Trophoblast cell (in vitro differentiated cells and primary cell): ENCODE results near the gene ZFP30.

Experiments used
- DNase-seq, 2 donors: peaks; one replicate each; pipeline ENCODE4 v3.0.0-alpha.2; 2016
- H2AFZ ChIP-seq: 2 replicates; pipeline ENCODE4 v1.6.1; 2013; ENCODE audit warnings: low read length, moderate library complexity, mild to moderate bottlenecking; ENCODE audit not compliant: insufficient read depth, poor library complexity
- H2AK5ac ChIP-seq: 2 replicates; pipeline ENCODE4 v1.6.1; 2013; ENCODE audit warnings: mild to moderate bottlenecking, low read length
- H2BK120ac ChIP-seq: 2 replicates; pipeline ENCODE4 v1.6.1; 2013; ENCODE audit warnings: low read length, mild to moderate bottlenecking, moderate library complexity; ENCODE audit not compliant: insufficient read depth, poor library complexity
- H2BK12ac ChIP-seq: 2 replicates; pipeline ENCODE4 v1.6.1; 2013; ENCODE audit warnings: mild to moderate bottlenecking, low read length, moderate library complexity
- H2BK5ac ChIP-seq: 2 replicates; pipeline ENCODE4 v1.6.1; 2013; ENCODE audit warnings: low read length, low read depth, moderate library complexity, mild to moderate bottlenecking; ENCODE audit not compliant: poor library complexity
- H3K14ac ChIP-seq: 2 replicates; pipeline ENCODE4 v1.6.1; 2013; ENCODE audit warnings: mild to moderate bottlenecking, low read length
- H3K18ac ChIP-seq: 2 replicates; pipeline ENCODE4 v1.6.1; 2013; ENCODE audit warnings: mild to moderate bottlenecking, low read length
- H3K23ac ChIP-seq: 2 replicates; pipeline ENCODE4 v1.6.1; 2013; ENCODE audit warnings: low read length
- H3K27ac ChIP-seq: 2 replicates; pipeline ENCODE4 v1.5.1; 2013; ENCODE audit warnings: low read depth, mild to moderate bottlenecking, inconsistent platforms, low read length, moderate library complexity
- H3K27me3 ChIP-seq: 2 replicates; pipeline ENCODE4 v1.6.1; 2013; ENCODE audit warnings: inconsistent platforms, mild to moderate bottlenecking, low read length, moderate library complexity; ENCODE audit not compliant: insufficient read depth
- H3K36me3 ChIP-seq, 2 experiments: 1 replicate in 1 of 2; 2 replicates in 1 of 2; pipeline ENCODE4 v1.6.1; 2013; ENCODE audit warnings: low read length in 2 of 2, mild to moderate bottlenecking in 2 of 2, moderate library complexity in 1 of 2; ENCODE audit not compliant: insufficient read depth in 2 of 2, control insufficient read depth in 1 of 2
- H3K4ac ChIP-seq: 2 replicates; pipeline ENCODE4 v1.6.1; 2013; ENCODE audit warnings: low read depth, mild to moderate bottlenecking, low read length, moderate library complexity
- H3K4me1 ChIP-seq, 2 experiments: 1 replicate in 1 of 2; 2 replicates in 1 of 2; pipeline ENCODE4 v1.6.1; 2013; ENCODE audit warnings: low read length in 2 of 2, mild to moderate bottlenecking in 2 of 2, moderate library complexity in 1 of 2; ENCODE audit not compliant: insufficient read depth in 2 of 2, control insufficient read depth in 1 of 2
- H3K4me2 ChIP-seq: 2 replicates; pipeline ENCODE4 v1.6.1; 2013; ENCODE audit warnings: inconsistent platforms, mild to moderate bottlenecking, low read length, moderate library complexity
- H3K4me3 ChIP-seq: 2 replicates; pipeline ENCODE4 v1.5.1; 2013; ENCODE audit warnings: mild to moderate bottlenecking, low read depth, low read length, inconsistent platforms
- H3K79me1 ChIP-seq: one replicate; pipeline ENCODE4 v1.6.1; 2013; ENCODE audit warnings: low read length
- H3K79me2 ChIP-seq: 2 replicates; pipeline ENCODE4 v1.6.1; 2013; ENCODE audit warnings: low read length, mild to moderate bottlenecking; ENCODE audit not compliant: control insufficient read depth, insufficient read depth, poor library complexity
- H3K9ac ChIP-seq: 2 replicates; pipeline ENCODE4 v1.6.1; 2013; ENCODE audit warnings: mild to moderate bottlenecking, low read length
- H3K9me3 ChIP-seq: 2 replicates; pipeline ENCODE4 v1.6.1; 2013; ENCODE audit warnings: low read depth, mild to moderate bottlenecking, control low read depth, inconsistent platforms, low read length; ENCODE audit not compliant: insufficient read depth
- H4K12ac ChIP-seq: 2 replicates; pipeline ENCODE4 v1.6.1; 2013; ENCODE audit warnings: low read depth, mild to moderate bottlenecking, low read length, moderate library complexity
- H4K8ac ChIP-seq: 2 replicates; pipeline ENCODE4 v1.6.1; 2013; ENCODE audit warnings: low read depth, mild to moderate bottlenecking, low read length, moderate library complexity
- H4K91ac ChIP-seq: one replicate; pipeline ENCODE4 v1.6.1; 2013; ENCODE audit warnings: low read depth, mild to moderate bottlenecking, low read length, moderate library complexity
- whole genome bisulfite sequencing: extraction: QIAGEN DNeasy Blood & Tissue Kit; methylation state at CpG from one replicate; pipeline ENCODE4 v1.1.7; 2013; ENCODE audit warnings: missing lambda C conversion rate; ENCODE audit not compliant: insufficient read length, insufficient coverage; ENCODE audit errors: extremely low coverage; 5-methylcytosine and 5-hydroxymethylcytosine counted together

The ZFP30 gene

GRCh38 chr19:37692956-37693620 is 37.8 kb upstream of the ZFP30 start:
- Histone ChIP-seq H3K4ac (no peak overlapping the region), H3K9me3 (peaks cover 8% of the 10 kb centered on the region), H4K8ac (no peak overlapping the region), H3K23ac (no peak overlapping the region), H2AFZ (no peak overlapping the region), H3K79me2 (peaks cover 3% of the 10 kb centered on the region), H3K14ac (no peak overlapping the region), H2AK5ac (no peak overlapping the region), H2BK120ac (no peak overlapping the region), H3K4me2 (no peak overlapping the region), H3K4me1 (no peaks in the 10 kb centered on the region), H3K4me3 (no peak overlapping the region), H3K27me3 (no peaks in the 10 kb centered on the region), H3K9ac (no peak overlapping the region), H4K91ac (no peak overlapping the region), H3K36me3 (peaks cover 7 to 10% of the 10 kb centered on the region in 2 experiments), H2BK5ac (no peak overlapping the region), H3K18ac (no peak overlapping the region), H3K79me1 (no peaks in the 10 kb centered on the region), H2BK12ac (no peak overlapping the region), H3K27ac (no peak overlapping the region), H4K12ac (no peak overlapping the region)
- no peak for DNase-seq
- no CpG with 5 or more reads among the region's 11 CpGs for WGBS

- no peak overlapping the region for H3K27ac ChIP-seq
- H3K18ac ChIP-seq = peak overlapping the region; percentile 21
- H2AK5ac ChIP-seq = no peak overlapping the region
- peak overlapping the region; percentile 83 for H3K4me2 ChIP-seq
- peak overlapping the region; percentile 6 for H3K9ac ChIP-seq
- WGBS = no CpG with 5 or more reads among the region's 48 CpGs
- no peaks in the 10 kb centered on the region for H3K4me1 ChIP-seq
- H4K91ac ChIP-seq = peak overlapping the region; percentile 54
- peaks cover 3% of the 10 kb centered on the region for H3K79me2 ChIP-seq
- no peaks in the 10 kb centered on the region for H3K27me3 ChIP-seq
- H2AFZ ChIP-seq = peak overlapping the region; percentile 94
- peak overlapping the region; percentile 70 for H3K4me3 ChIP-seq
- H4K12ac ChIP-seq = no peak overlapping the region
- no peak overlapping the region for H2BK5ac ChIP-seq
- H2BK120ac ChIP-seq = no peak overlapping the region
- H3K79me1 ChIP-seq = no peaks in the 10 kb centered on the region
- H2BK12ac ChIP-seq = peak overlapping the region; percentile 16
- no peak overlapping the region for H3K23ac ChIP-seq
- peaks cover 7% of the 10 kb centered on the region in 2 experiments for H3K36me3 ChIP-seq
- peaks cover 7% of the 10 kb centered on the region for H3K9me3 ChIP-seq
- DNase-seq = peak; percentile 71 to 75
- no peak overlapping the region for H3K4ac ChIP-seq
- H4K8ac ChIP-seq = peak overlapping the region; percentile 72
- H3K14ac ChIP-seq = peak overlapping the region; percentile 29
Measured at GRCh38 chr19:37691881-37692504, 36.7 kb upstream of the ZFP30 start.

- no peak overlapping the region for H3K23ac ChIP-seq
Measured at GRCh38 chr19:37683520-37683919, 28.3 kb upstream of the ZFP30 start.

GRCh38 chr19:37669450-37669914 is 14.2 kb upstream of the ZFP30 start:
- H3K27me3 ChIP-seq = no peaks in the 10 kb centered on the region
- H3K18ac ChIP-seq = no peak overlapping the region
- no peak overlapping the region for H3K23ac ChIP-seq
- H4K12ac ChIP-seq = no peak overlapping the region
- H2BK5ac ChIP-seq = no peak overlapping the region
- no CpG with 5 or more reads among the region's 6 CpGs for WGBS
- H2BK12ac ChIP-seq = no peak overlapping the region
- H3K4me2 ChIP-seq = no peak overlapping the region
- H4K91ac ChIP-seq = no peak overlapping the region
- H3K27ac ChIP-seq = no peak overlapping the region
- no peak overlapping the region for H4K8ac ChIP-seq
- H2BK120ac ChIP-seq = no peak overlapping the region
- no peak overlapping the region for H2AK5ac ChIP-seq
- DNase-seq = peak; percentile 8 to 75
- no peak overlapping the region for H3K9ac ChIP-seq
- H3K36me3 ChIP-seq = no peaks in the 10 kb centered on the region
- H3K79me2 ChIP-seq = no peaks in the 10 kb centered on the region
- H3K4ac ChIP-seq = no peak overlapping the region
- H2AFZ ChIP-seq = no peak overlapping the region
- no peaks in the 10 kb centered on the region for H3K79me1 ChIP-seq
- no peak overlapping the region for H3K14ac ChIP-seq
- H3K9me3 ChIP-seq = peaks cover 7% of the 10 kb centered on the region
- no peak overlapping the region for H3K4me3 ChIP-seq
- no peaks in the 10 kb centered on the region for H3K4me1 ChIP-seq

More at GRCh38 chr19:37683520-37683919, 28.3 kb upstream of the ZFP30 start:
- H3K36me3 ChIP-seq = no peaks in the 10 kb centered on the region
- no peak overlapping the region for H3K9ac ChIP-seq
- no peak overlapping the region for H3K27ac ChIP-seq
- H2BK12ac ChIP-seq = no peak overlapping the region
- H3K4me3 ChIP-seq = no peak overlapping the region
- no peak overlapping the region for H3K14ac ChIP-seq
- no peak overlapping the region for H4K12ac ChIP-seq
- peaks cover 8% of the 10 kb centered on the region for H3K9me3 ChIP-seq
- no peak overlapping the region for H3K4ac ChIP-seq
- WGBS = no CpG with 5 or more reads among the region's 3 CpGs
- H3K79me2 ChIP-seq = no peaks in the 10 kb centered on the region
- H3K18ac ChIP-seq = no peak overlapping the region
- H2BK120ac ChIP-seq = no peak overlapping the region
- H2AFZ ChIP-seq = no peak overlapping the region
- H3K4me2 ChIP-seq = no peak overlapping the region
- no peaks in the 10 kb centered on the region for H3K4me1 ChIP-seq
- no peaks in the 10 kb centered on the region for H3K27me3 ChIP-seq
- H4K8ac ChIP-seq = no peak overlapping the region
- no peak overlapping the region for H2AK5ac ChIP-seq
- H3K79me1 ChIP-seq = no peaks in the 10 kb centered on the region
- H4K91ac ChIP-seq = no peak overlapping the region
- DNase-seq = no peak
- H2BK5ac ChIP-seq = no peak overlapping the region
